GM23338 (cell line): ENCODE data around the gene S100A7A. TPM values are rescaled to one million over a fixed set of nuclear protein-coding genes. Genes with fewer than 3 reads are reported as not detected.

ENCODE experiments used
- ATAC-seq: fragments of 200-7000 bp; cut with Tn5 transposase; 3 replicates; pipeline ENCODE4 v1.9.1; 2020
- DNase-seq: peaks from one replicate; pipeline ENCODE4 v3.0.0-alpha.2; 2015; ENCODE audit warnings: low spot score
- H2AFZ ChIP-seq: fragments of 200-600 bp; sonication (generic); 2 replicates; pipeline ENCODE4 v1.8.0; 2016; ENCODE audit warnings: antibody characterized with exemption, mild to moderate bottlenecking, moderate library complexity
- H3F3A ChIP-seq: fragments of 200-600 bp; sonication (generic); replicated peaks from 2 replicates; pipeline ENCODE4 v1.8.0; 2017; ENCODE audit warnings: antibody characterized with exemption, mixed run types, low read depth
- H3K27ac ChIP-seq: fragments of 200-600 bp; sonication (generic); 2 replicates; pipeline ENCODE4 v1.6.1; 2016; ENCODE audit warnings: low read depth
- H3K27me3 ChIP-seq: fragments of 200-600 bp; sonication (generic); 2 replicates; pipeline ENCODE4 v1.8.0; 2016; ENCODE audit warnings: mild to moderate bottlenecking, mixed run types, moderate library complexity; ENCODE audit not compliant: insufficient read depth
- H3K36me3 ChIP-seq: fragments of 200-600 bp; sonication (generic); 2 replicates; pipeline ENCODE4 v1.8.0; 2016; ENCODE audit warnings: mild to moderate bottlenecking; ENCODE audit not compliant: insufficient read depth
- H3K4me1 ChIP-seq: fragments of 200-600 bp; sonication (generic); 2 replicates; pipeline ENCODE4 v1.8.0; 2016; ENCODE audit warnings: mild to moderate bottlenecking, moderate library complexity; ENCODE audit not compliant: insufficient read depth
- H3K4me2 ChIP-seq: fragments of 200-600 bp; sonication (generic); 2 replicates; pipeline ENCODE4 v1.7.1; 2017; ENCODE audit warnings: mixed run types
- H3K4me3 ChIP-seq: fragments of 200-600 bp; sonication (generic); 2 replicates; pipeline ENCODE4 v1.6.1; 2016; ENCODE audit warnings: mixed run types
- H3K79me2 ChIP-seq: fragments of 200-600 bp; sonication (generic); replicated peaks from 2 replicates; pipeline ENCODE4 v1.8.0; 2017; ENCODE audit warnings: mild to moderate bottlenecking; ENCODE audit not compliant: insufficient read depth
- H3K9me2 ChIP-seq: fragments of 200-600 bp; sonication (generic); 2 replicates; pipeline ENCODE4 v1.8.0; 2017; ENCODE audit not compliant: insufficient read depth
- H4K20me1 ChIP-seq: fragments of 200-600 bp; sonication (generic); replicated peaks from 2 replicates; pipeline ENCODE4 v1.8.0; 2017; ENCODE audit warnings: mild to moderate bottlenecking; ENCODE audit not compliant: insufficient read depth
- H3K27ac Mint-ChIP-seq: 2 replicates; pipeline ENCODE4 v1.8.0; 2020; ENCODE audit warnings: inconsistent platforms, mild to moderate bottlenecking, moderate library complexity, mixed read lengths
- H3K27me3 Mint-ChIP-seq: 3 replicates; pipeline ENCODE4 v1.8.0; 2022; ENCODE audit warnings: low read depth, mild to moderate bottlenecking, moderate library complexity, mixed read lengths, inconsistent platforms; ENCODE audit not compliant: insufficient read depth, poor library complexity
- H3K36me3 Mint-ChIP-seq: 3 replicates; pipeline ENCODE4 v1.8.0; 2021; ENCODE audit warnings: low read depth, mild to moderate bottlenecking, inconsistent platforms, moderate library complexity, mixed read lengths
- H3K4me1 Mint-ChIP-seq: 3 replicates; pipeline ENCODE4 v1.8.0; 2020; ENCODE audit warnings: mild to moderate bottlenecking, inconsistent platforms, mixed read lengths
- H3K4me3 Mint-ChIP-seq: 3 replicates; pipeline ENCODE4 v1.8.0; 2021; ENCODE audit warnings: moderate library complexity, mild to moderate bottlenecking, inconsistent platforms, mixed read lengths
- H3K9me3 Mint-ChIP-seq: 3 replicates; pipeline ENCODE4 v1.8.0; 2020; ENCODE audit warnings: moderate library complexity, mild to moderate bottlenecking, inconsistent platforms, mixed read lengths
- JUNB ChIP-seq: IDR thresholded peaks from one replicate; pipeline ENCODE4 v1.6.1; 2016; ENCODE audit warnings: antibody characterized with exemption; ENCODE audit not compliant: unreplicated experiment
- NANOG ChIP-seq: IDR thresholded peaks from 2 replicates; pipeline ENCODE4 v1.6.1; 2016; ENCODE audit warnings: antibody characterized with exemption, borderline replicate concordance
- STAT1 ChIP-seq: IDR thresholded peaks from one replicate; pipeline ENCODE4 v1.6.1; 2016; ENCODE audit warnings: antibody characterized with exemption; ENCODE audit not compliant: unreplicated experiment
- ZNF114 ChIP-seq: fragments of 250-450 bp; sonication (Bioruptor Pico); IDR thresholded peaks from 2 replicates; pipeline ENCODE4 v1.5.0; 2020; ENCODE audit warnings: mild to moderate bottlenecking, moderate library complexity
- ZNF462 ChIP-seq: fragments of 250-450 bp; sonication (Bioruptor Pico); IDR thresholded peaks from 2 replicates; pipeline ENCODE4 v1.5.0; 2020; ENCODE audit warnings: mild to moderate bottlenecking, moderate library complexity
- polyA plus RNA-seq: library from polyadenylated mRNA; unstranded; fragments of >200 nt; fragmentation: Nextera tagmentation; extraction: Ambion mirVana; gene quantifications from 2 replicates; pipeline ENCODE4 v1.2.1, GENCODE V29; 2016
- total RNA-seq: library from RNA; depleted of rRNA; stranded (reverse); fragments of >200 nt; shearing (Covaris generic); gene quantifications from 2 replicates; pipeline ENCODE4 v1.2.3, GENCODE V29; 2014
- TF ChIP-seq, protein P1 (sequence below), 2 experiments: fragments of 200-600 bp in 1 of 2; sonication (generic) in 1 of 2; conservative IDR thresholded peaks; 2 replicates each; pipeline versions ENCODE4 v1.5.1 to v1.6.1; 2016 to 2017; ENCODE audit warnings: antibody characterized with exemption in 2 of 2, low read depth in 2 of 2, mild to moderate bottlenecking in 2 of 2, moderate library complexity in 1 of 2
- TF ChIP-seq, protein P2 (sequence below): IDR thresholded peaks from 2 replicates; pipeline ENCODE4 v1.6.1; 2016; ENCODE audit warnings: antibody characterized with exemption

Gene S100A7A
- total and polyA plus RNA-seq, 2 experiments from 2014 or later, result not detected

DNA sequence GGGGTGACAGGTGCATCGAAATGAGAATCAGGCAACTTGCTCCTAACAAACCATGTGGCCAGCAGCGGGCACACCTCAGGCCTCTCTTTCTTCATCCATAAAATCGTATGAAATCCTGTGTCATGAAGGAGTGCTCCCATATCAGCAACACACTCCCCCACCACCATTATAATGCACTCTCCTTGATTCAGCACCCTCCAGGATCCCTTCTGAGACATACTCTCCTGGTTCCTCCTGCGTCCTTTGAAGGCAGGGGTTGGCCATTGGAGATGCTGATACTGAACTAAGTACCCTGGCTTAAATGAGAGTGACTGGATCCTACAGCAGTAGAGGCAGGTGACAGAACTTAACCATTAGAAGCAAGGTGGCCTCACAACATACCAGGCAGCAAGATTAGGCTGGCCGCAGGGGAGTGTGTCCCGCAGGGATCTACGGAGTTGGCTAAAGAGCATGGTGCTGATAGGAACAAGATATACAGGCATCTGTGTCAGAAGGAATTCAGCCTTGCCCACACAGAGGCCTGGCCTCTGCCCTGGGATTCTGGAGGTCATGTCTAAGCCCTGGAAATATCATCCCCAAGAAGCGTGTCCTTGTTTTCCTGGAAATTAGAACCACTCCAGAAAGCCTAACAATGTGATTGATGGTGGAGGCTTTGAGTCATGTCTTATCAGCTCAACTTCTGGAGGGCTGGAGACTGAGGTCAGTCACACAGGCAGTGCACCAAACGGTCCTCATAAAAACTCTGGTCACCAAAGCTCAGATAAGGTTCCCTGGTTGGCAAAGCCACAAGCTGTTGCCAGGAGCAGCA, 16.8 kb downstream of the S100A7A start (continued):
- TF ChIP-seq, protein P1, sequence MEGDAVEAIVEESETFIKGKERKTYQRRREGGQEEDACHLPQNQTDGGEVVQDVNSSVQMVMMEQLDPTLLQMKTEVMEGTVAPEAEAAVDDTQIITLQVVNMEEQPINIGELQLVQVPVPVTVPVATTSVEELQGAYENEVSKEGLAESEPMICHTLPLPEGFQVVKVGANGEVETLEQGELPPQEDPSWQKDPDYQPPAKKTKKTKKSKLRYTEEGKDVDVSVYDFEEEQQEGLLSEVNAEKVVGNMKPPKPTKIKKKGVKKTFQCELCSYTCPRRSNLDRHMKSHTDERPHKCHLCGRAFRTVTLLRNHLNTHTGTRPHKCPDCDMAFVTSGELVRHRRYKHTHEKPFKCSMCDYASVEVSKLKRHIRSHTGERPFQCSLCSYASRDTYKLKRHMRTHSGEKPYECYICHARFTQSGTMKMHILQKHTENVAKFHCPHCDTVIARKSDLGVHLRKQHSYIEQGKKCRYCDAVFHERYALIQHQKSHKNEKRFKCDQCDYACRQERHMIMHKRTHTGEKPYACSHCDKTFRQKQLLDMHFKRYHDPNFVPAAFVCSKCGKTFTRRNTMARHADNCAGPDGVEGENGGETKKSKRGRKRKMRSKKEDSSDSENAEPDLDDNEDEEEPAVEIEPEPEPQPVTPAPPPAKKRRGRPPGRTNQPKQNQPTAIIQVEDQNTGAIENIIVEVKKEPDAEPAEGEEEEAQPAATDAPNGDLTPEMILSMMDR (conservative IDR thresholded peaks at IDR 0.05; ENCODE audit: low read depth in 2 of 2), result no peak
- TF ChIP-seq ZNF114 (CRISPR knock-in tag), result no peak
- no peak for TF ChIP-seq STAT1

DNA sequence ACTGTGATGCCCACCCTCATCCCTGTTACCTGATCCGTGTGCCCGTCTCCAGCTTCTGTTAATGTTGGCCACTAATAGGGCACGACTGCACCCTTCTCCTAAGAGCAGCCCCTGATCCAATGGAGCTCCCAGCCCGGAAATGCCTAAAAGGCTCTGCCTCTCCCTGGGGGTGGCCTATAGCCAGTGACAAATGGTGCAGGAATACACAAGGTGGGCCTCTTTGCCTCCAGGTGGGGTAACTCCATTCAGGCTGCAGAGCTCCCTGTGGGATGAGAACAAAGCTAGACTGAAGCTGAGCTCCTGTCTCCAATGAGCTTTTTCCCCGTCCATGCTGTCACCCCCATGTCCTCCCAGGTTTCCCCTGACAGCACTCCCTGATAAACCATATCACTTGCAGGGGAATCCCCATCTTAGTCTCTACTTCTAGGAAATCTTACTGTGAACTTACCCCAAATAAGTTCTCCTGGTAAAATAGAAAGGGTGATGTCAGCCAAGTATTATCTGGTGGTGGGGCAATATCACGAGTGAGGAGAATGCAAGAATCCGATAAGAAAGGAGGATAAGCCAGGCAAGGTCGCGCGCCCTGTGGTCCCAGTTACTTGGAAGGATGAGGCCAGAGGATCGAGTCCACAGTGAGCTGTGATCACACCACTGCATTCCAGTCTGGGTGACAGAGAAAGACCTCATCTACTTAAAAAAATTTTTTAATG, 18.6 kb downstream of the S100A7A start:
- no peak overlapping the region for H3K27ac Mint-ChIP-seq
- no peak overlapping the region for H3K4me3 Mint-ChIP-seq
- Histone ChIP-seq H2AFZ (0 out of 2 replicates have a peak overlapping the region, but pooled peaks have one; percentile 14), H3K27ac (no peak overlapping the region), H4K20me1 (no peaks in the 10 kb centered on the region), H3K4me3 (no peak overlapping the region), H3K79me2 (no peaks in the 10 kb centered on the region), H3K9me2 (no peaks in the 10 kb centered on the region), H3K27me3 (no peaks in the 10 kb centered on the region), H3K36me3 (no peaks in the 10 kb centered on the region), H3F3A (no peaks in the 10 kb centered on the region), H3K4me1 (no peaks in the 10 kb centered on the region), H3K4me2 (no peak overlapping the region)
- no peaks in the 10 kb centered on the region; the same call in 2 of the 3 replicates for H3K4me1 Mint-ChIP-seq
- no peaks in the 10 kb centered on the region; the same call in 1 of the 3 replicates for H3K9me3 Mint-ChIP-seq
- DNase-seq, result no peak
- H3K36me3 Mint-ChIP-seq, result no peaks in the 10 kb centered on the region
- H3K27me3 Mint-ChIP-seq, result peaks cover 8% of the 10 kb centered on the region
- ATAC-seq, result no peak
- TF ChIP-seq, protein P2, sequence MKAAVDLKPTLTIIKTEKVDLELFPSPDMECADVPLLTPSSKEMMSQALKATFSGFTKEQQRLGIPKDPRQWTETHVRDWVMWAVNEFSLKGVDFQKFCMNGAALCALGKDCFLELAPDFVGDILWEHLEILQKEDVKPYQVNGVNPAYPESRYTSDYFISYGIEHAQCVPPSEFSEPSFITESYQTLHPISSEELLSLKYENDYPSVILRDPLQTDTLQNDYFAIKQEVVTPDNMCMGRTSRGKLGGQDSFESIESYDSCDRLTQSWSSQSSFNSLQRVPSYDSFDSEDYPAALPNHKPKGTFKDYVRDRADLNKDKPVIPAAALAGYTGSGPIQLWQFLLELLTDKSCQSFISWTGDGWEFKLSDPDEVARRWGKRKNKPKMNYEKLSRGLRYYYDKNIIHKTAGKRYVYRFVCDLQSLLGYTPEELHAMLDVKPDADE, result no peak
- TF ChIP-seq ZNF462 (CRISPR knock-in tag), result no peak
- no peak for TF ChIP-seq NANOG
- TF ChIP-seq ZNF114 (CRISPR knock-in tag), result no peak
- TF ChIP-seq JUNB, result no peak
